PC-3 (cell line): ENCODE data around the gene TARP.

Source experiments
- CTCF ChIP-seq: fragments of 300-600 bp; sonication (generic); conservative IDR thresholded peaks from 2 replicates; pipeline ENCODE4 v1.5.1; 2017; ENCODE audit warnings: antibody characterized with exemption, low read depth, mild to moderate bottlenecking, low read length
- EZH2 ChIP-seq: fragments of 300-600 bp; sonication (generic); IDR thresholded peaks from one replicate; pipeline ENCODE4 v1.6.1; 2017; ENCODE audit warnings: antibody characterized with exemption, mild to moderate bottlenecking, low read length; ENCODE audit not compliant: unreplicated experiment

GRCh38 chr7:38229884-38230642 is 43.4 kb downstream of the TARP start:
- TF ChIP-seq CTCF (no peak), EZH2 (no peak)
